Measurements from ENCODE around the gene TREX2.

Gene TREX2

GRCh38 chrX:153475751-153476281 is 30.0 kb upstream of the TREX2 start:
- DNase-seq (ENCODE audit: low read depth in 1 of 2, low spot score in 1 of 2), result no peak

GRCh38 chrX:153475271-153475670 is 29.4 kb upstream of the TREX2 start:
- DNase-seq (ENCODE audit: low read depth in 1 of 2, low spot score in 1 of 2), result no peak

GRCh38 chrX:153474718-153475117 is 28.9 kb upstream of the TREX2 start:
- peak in 1 of 2 donors; percentile 10 for DNase-seq (ENCODE audit: low read depth in 1 of 2, low spot score in 1 of 2)

- no peak for DNase-seq (ENCODE audit: low read depth in 1 of 2, low spot score in 1 of 2)
Observed at GRCh38 chrX:153474266-153474665, 28.4 kb upstream of the TREX2 start.

- DNase-seq (ENCODE audit: low read depth in 1 of 2, low spot score in 1 of 2), result no peak
Observed at GRCh38 chrX:153473126-153473525, 27.3 kb upstream of the TREX2 start.

- no peak for DNase-seq (ENCODE audit: low read depth in 1 of 2, low spot score in 1 of 2)
Observed at GRCh38 chrX:153471663-153472280, 25.9 kb upstream of the TREX2 start.

- peak; percentile 72 to 82 for DNase-seq (ENCODE audit: low read depth in 1 of 2, low spot score in 1 of 2)
Observed at GRCh38 chrX:153470411-153471363, 24.8 kb upstream of the TREX2 start, which contains the start of gene HAUS7. HAUS7 (minus strand) TSS chrX:153470576; CDS start chrX:153470557, 19 bp downstream.

GRCh38 chrX:153469811-153470410 is 24.1 kb upstream of the TREX2 start:
- no peak for DNase-seq (ENCODE audit: low read depth in 1 of 2, low spot score in 1 of 2)

- DNase-seq (ENCODE audit: low read depth in 1 of 2, low spot score in 1 of 2), result no peak
Observed at GRCh38 chrX:153468008-153468580, 22.2 kb upstream of the TREX2 start.

- no peak for DNase-seq (ENCODE audit: low read depth in 1 of 2, low spot score in 1 of 2)
Observed at GRCh38 chrX:153465691-153466380, 20.0 kb upstream of the TREX2 start.

GRCh38 chrX:153464116-153464515 is 18.3 kb upstream of the TREX2 start:
- no peak for DNase-seq (ENCODE audit: low read depth in 1 of 2, low spot score in 1 of 2)

- DNase-seq (ENCODE audit: low read depth in 1 of 2, low spot score in 1 of 2), result no peak
Observed at GRCh38 chrX:153463556-153463955, 17.7 kb upstream of the TREX2 start.

GRCh38 chrX:153463031-153463430 is 17.2 kb upstream of the TREX2 start:
- DNase-seq (ENCODE audit: low read depth in 1 of 2, low spot score in 1 of 2), result no peak

- no peak for DNase-seq (ENCODE audit: low read depth in 1 of 2, low spot score in 1 of 2)
Observed at GRCh38 chrX:153462291-153462690, 16.4 kb upstream of the TREX2 start.

- peak in 1 of 2 donors; percentile 9 for DNase-seq (ENCODE audit: low read depth in 1 of 2, low spot score in 1 of 2)
Observed at GRCh38 chrX:153460826-153461225, 15.0 kb upstream of the TREX2 start.

GRCh38 chrX:153459986-153460385 is 14.1 kb upstream of the TREX2 start:
- DNase-seq (ENCODE audit: low read depth in 1 of 2, low spot score in 1 of 2), result no peak

- no peak for DNase-seq (ENCODE audit: low read depth in 1 of 2, low spot score in 1 of 2)
Observed at GRCh38 chrX:153458476-153458875, 12.6 kb upstream of the TREX2 start.

GRCh38 chrX:153457827-153458466 is 12.1 kb upstream of the TREX2 start:
- DNase-seq (ENCODE audit: low read depth in 1 of 2, low spot score in 1 of 2), result no peak

GRCh38 chrX:153457136-153457825 is 11.4 kb upstream of the TREX2 start:
- no peak for DNase-seq (ENCODE audit: low read depth in 1 of 2, low spot score in 1 of 2)

- no peak for DNase-seq (ENCODE audit: low read depth in 1 of 2, low spot score in 1 of 2)
Observed at GRCh38 chrX:153456704-153457103, 10.8 kb upstream of the TREX2 start.

All from activated CD4-positive, alpha-beta T cell treated with anti-CD3 and anti-CD28 coated beads, Interleukin-2, amount 50 U/mL, for 24 hours (primary cell).